ENCODE results near the gene C19orf81.

DNA sequence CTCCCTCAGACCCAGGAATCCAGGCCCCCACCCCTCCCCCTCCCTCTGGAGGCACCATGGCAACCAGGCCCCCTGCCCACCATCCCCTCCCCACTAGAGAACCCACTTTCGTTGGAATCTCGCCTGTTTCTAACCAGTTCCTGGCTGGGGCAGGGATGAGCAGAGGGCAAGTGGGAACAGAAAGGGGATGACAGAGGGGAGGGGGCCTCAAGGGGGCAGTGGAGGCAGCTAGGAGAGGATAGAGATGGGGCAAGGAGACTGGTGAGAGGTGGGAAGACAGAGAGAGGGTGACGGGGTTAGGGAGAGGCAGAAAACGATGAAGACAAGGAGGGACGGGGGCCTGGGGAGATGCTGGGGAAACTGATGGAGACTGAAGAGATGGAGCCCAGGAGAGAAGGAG is 586 bp upstream of the C19orf81 start:
- TF ChIP-seq, protein P1, sequence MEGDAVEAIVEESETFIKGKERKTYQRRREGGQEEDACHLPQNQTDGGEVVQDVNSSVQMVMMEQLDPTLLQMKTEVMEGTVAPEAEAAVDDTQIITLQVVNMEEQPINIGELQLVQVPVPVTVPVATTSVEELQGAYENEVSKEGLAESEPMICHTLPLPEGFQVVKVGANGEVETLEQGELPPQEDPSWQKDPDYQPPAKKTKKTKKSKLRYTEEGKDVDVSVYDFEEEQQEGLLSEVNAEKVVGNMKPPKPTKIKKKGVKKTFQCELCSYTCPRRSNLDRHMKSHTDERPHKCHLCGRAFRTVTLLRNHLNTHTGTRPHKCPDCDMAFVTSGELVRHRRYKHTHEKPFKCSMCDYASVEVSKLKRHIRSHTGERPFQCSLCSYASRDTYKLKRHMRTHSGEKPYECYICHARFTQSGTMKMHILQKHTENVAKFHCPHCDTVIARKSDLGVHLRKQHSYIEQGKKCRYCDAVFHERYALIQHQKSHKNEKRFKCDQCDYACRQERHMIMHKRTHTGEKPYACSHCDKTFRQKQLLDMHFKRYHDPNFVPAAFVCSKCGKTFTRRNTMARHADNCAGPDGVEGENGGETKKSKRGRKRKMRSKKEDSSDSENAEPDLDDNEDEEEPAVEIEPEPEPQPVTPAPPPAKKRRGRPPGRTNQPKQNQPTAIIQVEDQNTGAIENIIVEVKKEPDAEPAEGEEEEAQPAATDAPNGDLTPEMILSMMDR (IDR thresholded peaks at IDR 0.05; ENCODE audit: low read length), result no peak
- TF ChIP-seq EZH2 (IDR thresholded peaks at IDR 0.05; ENCODE audit: borderline replicate concordance, low read length), result no peak
